ENCODE data around the gene FAM227B.

FAM227B gene

GRCh38 chr15:49301562-49301961 is 319.1 kb downstream of the FAM227B start:
- FAIRE-seq (no peak), DNase-seq (ENCODE audit: low spot score) (no peak)

GRCh38 chr15:49300856-49301255 is 319.8 kb downstream of the FAM227B start:
- FAIRE-seq (no peak), DNase-seq (ENCODE audit: low spot score) (no peak)

GRCh38 chr15:49297584-49297983 is 323.0 kb downstream of the FAM227B start:
- no peak for FAIRE-seq

GRCh38 chr15:49296258-49296657 is 324.4 kb downstream of the FAM227B start:
- FAIRE-seq (no peak), DNase-seq (ENCODE audit: low spot score) (no peak)

More at GRCh38 chr15:49297584-49297983, 323.0 kb downstream of the FAM227B start:
- no peak for DNase-seq (ENCODE audit: low spot score)

GRCh38 chr15:49293941-49294340 is 326.7 kb downstream of the FAM227B start:
- FAIRE-seq (no peak), DNase-seq (ENCODE audit: low spot score) (no peak)

GRCh38 chr15:49290191-49290590 is 330.4 kb downstream of the FAM227B start:
- FAIRE-seq, result no peak
- DNase-seq (ENCODE audit: low spot score), result no peak

- no peak for DNase-seq (ENCODE audit: low spot score)
- FAIRE-seq, result no peak
Observed at GRCh38 chr15:49288391-49288790, 332.2 kb downstream of the FAM227B start.

- FAIRE-seq (no peak), DNase-seq (ENCODE audit: low spot score) (no peak)
Observed at GRCh38 chr15:49287481-49287880, 333.1 kb downstream of the FAM227B start.

GRCh38 chr15:49286649-49287404 is 333.8 kb downstream of the FAM227B start:
- FAIRE-seq, result no peak
- no peak for DNase-seq (ENCODE audit: low spot score)

GRCh38 chr15:49282366-49282765 is 338.3 kb downstream of the FAM227B start:
- FAIRE-seq, result no peak
- DNase-seq (ENCODE audit: low spot score), result peak; percentile 13

- DNase-seq (ENCODE audit: low spot score) (no peak), FAIRE-seq (no peak)
Observed at GRCh38 chr15:49279521-49280456, 340.8 kb downstream of the FAM227B start.

- FAIRE-seq, result no peak
Observed at GRCh38 chr15:49278751-49279150, 341.9 kb downstream of the FAM227B start.

More at GRCh38 chr15:49278751-49279150, 341.9 kb downstream of the FAM227B start:
- no peak for DNase-seq (ENCODE audit: low spot score)
